AG09319 (cell line): ENCODE data around the gene PLEKHG5.
"Not testable (repeated sequence)": the region's sequence is repeated elsewhere in the genome, so short reads cannot be mapped to it uniquely, and the experiment has no call there.

Experiments
- DNase-seq: peaks from one replicate; pipeline ENCODE4 v3.0.0-alpha.2; 2010; ENCODE audit warnings: low read depth; ENCODE audit errors: extremely low read depth
- TF ChIP-seq, protein P1 (sequence below): IDR thresholded peaks from 2 replicates; pipeline ENCODE4 v1.5.1; 2011; ENCODE audit warnings: low read depth, mild to moderate bottlenecking, inconsistent platforms, low read length, moderate library complexity

Gene PLEKHG5

DNA sequence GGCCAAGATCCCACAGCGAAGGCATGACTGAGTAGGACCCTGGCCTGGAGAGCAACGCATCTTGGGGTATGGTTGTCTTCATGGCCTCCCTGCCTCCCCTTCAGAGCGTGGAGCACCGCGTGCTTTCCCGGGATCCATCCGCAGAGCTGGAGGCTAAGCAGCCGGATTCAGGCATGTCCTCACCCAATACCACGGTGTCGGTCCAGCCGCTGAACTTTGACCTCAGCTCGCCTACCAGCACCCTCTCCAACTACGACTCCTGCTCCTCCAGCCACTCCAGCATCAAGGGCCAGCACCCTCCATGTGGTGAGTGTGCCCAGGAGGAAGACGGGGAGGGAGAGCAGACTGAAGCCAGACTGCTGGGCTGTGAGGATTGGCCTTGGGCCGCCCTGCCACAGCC lies 47.1 kb downstream of the PLEKHG5 start:
- no peak for DNase-seq
- TF ChIP-seq, protein P1, sequence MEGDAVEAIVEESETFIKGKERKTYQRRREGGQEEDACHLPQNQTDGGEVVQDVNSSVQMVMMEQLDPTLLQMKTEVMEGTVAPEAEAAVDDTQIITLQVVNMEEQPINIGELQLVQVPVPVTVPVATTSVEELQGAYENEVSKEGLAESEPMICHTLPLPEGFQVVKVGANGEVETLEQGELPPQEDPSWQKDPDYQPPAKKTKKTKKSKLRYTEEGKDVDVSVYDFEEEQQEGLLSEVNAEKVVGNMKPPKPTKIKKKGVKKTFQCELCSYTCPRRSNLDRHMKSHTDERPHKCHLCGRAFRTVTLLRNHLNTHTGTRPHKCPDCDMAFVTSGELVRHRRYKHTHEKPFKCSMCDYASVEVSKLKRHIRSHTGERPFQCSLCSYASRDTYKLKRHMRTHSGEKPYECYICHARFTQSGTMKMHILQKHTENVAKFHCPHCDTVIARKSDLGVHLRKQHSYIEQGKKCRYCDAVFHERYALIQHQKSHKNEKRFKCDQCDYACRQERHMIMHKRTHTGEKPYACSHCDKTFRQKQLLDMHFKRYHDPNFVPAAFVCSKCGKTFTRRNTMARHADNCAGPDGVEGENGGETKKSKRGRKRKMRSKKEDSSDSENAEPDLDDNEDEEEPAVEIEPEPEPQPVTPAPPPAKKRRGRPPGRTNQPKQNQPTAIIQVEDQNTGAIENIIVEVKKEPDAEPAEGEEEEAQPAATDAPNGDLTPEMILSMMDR, result no peak

DNA sequence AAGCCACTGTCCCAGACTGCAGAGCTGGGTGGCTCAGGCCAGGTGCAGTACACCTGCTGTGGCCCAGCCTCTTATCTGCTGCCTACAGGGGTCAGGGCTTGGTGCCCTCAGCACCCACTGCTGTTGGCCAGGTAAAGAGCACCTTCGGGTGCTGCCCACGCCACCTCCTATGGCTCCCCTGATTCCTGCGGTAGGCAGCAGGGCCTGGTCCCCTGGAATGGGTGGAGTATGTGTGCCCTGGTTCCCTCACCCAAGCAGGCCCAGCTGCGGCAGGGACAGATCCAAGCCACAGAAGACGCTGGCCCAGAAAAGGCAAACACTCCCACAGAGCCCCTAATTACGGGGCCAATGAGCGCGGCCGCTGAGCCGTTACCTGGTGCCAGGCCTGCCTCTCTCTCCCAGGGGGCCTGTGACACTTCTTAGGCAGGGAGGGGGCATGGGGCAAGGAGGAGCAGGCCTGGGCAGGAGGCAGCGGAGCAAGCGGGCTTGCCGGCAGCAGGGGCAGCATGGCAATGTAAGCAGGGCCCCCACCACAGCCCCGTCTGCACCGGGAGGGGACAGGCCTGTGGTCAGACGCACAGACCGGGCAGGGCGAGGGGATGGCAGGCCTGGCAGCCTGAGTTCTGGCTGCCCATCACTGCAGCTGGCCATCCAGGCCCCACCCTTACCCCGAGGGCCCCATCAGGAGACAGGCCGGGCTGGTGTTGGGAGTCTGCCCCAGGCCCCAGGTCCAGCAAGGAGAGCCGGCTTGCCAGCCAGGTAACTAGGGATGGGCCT lies 47.9 kb downstream of the PLEKHG5 start:
- DNase-seq, result no peak

DNA sequence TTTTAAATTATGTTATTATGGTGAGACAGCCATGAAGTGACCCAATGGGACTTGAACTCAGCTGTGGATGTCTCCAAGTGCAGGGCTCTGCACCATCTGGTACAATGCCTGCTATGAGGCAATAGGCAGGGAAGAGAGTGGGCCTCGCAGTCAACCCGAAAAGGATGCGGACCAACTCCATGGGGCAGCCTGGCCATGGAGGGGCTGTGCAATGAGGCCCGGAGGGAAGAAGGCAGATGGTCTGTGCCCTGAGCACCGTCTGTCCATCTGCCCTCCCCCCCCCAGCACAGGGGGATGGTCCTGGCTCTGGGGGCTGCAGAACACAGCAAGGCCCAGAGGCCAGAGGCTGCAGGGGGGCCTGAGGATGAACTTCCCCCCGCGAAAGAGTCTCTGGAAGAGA lies 49.9 kb downstream of the PLEKHG5 start:
- TF ChIP-seq, protein P1, result no peak
- DNase-seq, result no peak

More for the DNA sequence above, 47.9 kb downstream of the PLEKHG5 start:
- TF ChIP-seq, protein P1, result no peak

DNA sequence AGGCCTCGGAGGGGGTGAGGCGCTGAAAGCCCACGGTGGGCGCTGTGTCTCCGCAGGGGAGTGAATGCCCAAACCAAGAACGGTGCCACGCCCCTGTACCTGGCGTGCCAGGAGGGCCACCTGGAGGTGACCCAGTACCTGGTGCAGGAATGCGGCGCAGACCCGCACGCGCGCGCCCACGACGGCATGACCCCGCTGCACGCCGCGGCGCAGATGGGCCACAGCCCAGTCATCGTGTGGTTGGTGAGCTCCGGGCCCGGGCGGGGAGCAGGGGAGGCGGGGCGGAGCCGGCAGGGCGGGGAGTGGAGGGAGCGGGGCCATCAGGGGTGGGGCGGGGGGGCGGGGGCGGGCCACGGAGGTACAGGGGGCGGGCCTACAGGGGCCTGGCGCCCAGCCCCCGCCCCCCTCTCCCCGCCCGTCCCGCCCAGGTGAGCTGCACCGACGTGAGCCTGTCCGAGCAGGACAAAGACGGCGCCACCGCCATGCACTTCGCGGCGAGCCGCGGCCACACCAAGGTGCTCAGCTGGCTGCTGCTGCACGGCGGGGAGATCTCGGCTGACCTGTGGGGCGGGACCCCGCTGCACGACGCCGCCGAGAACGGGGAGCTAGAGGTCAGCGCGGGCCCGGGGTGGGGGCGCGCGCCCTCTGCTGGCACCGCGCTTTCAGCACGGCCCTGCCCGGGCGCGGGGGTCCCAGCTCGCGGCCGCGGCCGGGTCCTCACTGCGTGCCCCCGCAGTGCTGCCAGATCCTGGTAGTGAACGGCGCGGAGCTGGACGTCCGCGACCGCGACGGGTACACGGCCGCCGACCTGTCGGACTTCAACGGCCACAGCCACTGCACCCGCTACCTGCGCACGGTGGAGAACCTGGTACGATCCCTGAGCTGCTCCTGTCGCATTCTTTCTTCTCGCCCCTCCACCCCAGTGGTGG lies 51.0 kb downstream of the PLEKHG5 start:
- TF ChIP-seq, protein P1, result no peak; the same call in 1 of the 2 replicates
- no peak for DNase-seq

DNA sequence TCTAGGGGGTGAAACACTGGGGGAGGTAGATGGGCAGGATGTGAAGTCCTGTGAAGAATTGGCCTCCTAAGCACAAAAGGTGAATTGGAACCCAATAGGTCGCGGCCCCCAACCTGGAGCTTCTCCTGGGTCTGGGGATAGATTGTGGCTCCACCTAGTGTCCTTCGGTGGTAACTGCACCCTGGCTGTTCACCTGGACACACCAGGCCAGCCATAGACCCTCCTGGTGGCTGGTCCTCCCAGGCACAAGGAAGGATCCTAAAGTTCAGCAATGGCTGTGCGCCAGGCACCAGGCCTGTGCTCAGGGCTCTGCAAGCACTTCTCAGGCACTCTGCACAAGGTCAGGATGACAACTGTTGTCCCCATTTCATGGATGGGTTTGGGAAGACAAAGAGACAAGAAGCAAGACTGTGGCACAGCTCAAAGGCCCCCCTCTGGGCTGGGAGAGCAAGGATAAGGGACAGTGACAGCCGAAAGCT lies 53.4 kb downstream of the PLEKHG5 start:
- TF ChIP-seq, protein P1, result peak; percentile 92
- DNase-seq, result peak; percentile 7

DNA sequence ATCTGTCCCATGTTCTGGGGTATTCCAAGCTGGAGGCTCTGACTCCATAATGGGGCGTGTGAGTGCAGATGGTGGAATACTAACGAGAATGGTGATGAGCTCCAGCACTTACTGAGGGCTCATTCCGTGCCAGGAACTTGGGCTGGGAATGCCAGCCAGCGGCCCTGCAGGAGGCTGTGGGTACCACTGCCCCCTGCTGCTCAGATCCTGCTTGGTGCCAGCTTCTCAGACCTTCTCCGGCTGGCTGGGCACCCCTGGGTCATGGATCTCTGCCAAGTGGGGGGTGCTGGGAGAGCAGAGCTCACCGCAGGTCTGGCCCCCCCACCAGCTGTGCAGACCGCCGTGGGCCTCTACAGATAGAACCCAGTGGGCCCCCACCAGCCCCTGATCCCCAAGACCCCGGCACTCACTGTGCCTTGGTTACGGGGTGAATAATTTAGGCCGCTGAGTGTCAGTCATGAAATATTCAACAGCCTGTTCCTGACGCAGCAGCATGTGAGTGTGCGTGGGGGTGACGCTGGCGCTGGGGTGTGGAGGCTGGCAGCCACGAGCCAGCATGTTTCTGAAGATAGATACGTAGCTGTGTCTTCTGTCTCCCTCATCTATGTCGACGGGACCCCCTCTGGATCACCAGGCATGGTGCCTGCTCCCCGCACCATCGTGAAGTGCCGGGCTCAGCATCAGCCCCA lies 54.3 kb downstream of the PLEKHG5 start:
- DNase-seq, result not testable (repeated sequence)

DNA sequence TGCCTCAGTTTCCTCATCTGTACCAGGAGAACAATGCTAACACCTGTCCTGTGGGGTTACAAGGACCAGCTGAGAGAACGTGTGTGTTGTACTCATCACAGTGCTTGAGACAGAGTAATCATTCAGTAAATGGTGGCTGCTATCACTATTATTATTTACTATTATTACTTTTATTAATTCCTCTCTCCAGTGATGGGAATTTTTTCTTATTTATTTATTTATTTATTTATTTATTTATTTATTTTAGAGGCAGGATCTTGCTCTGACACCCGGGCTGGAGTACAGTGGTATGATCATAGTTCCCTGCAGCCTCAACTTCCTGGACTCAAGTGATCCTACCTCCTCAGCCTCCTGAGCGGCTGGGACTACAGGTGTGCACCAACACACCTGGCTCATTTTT lies 55.2 kb downstream of the PLEKHG5 start:
- DNase-seq, result not testable (repeated sequence)

DNA sequence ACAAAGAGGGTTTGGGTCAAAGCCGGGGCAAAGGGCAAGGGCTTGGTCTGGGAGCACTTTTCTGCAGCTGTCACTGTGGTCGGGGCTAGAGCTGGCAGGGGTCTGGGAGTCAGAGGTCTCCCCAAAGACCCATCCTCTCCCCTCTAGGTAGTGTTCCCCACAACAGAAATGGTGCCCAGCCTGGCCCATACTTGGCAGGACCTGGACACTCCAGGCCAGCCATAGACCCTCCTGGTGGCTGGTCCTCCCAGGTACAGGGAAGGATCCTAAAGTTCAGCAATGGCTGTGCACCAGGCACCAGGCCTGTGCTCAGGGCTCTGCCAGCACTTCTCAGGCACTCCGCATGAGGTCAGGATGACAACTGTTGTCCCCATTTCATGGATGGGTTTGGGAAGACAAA lies 55.9 kb downstream of the PLEKHG5 start:
- DNase-seq, result no peak
- TF ChIP-seq, protein P1, result no peak
